Progenitor cell of endocrine pancreas (in vitro differentiated cells): ENCODE measurements around the gene PRR5L. TPM values are rescaled to one million over a fixed set of nuclear protein-coding genes. Genes with fewer than 3 reads are reported as not detected.

ENCODE experiments used
- DNase-seq: peaks from one replicate; pipeline ENCODE4 v3.0.0; 2021; ENCODE audit warnings: low spot score; ENCODE audit not compliant: unreplicated experiment
- H3K27ac Mint-ChIP-seq: 2 replicates; pipeline ENCODE4 v1.8.0; 2021; ENCODE audit warnings: mild to moderate bottlenecking, moderate library complexity, mixed read lengths
- H3K27me3 Mint-ChIP-seq: 2 replicates; pipeline ENCODE4 v1.8.0; 2021; ENCODE audit warnings: mixed read lengths
- H3K36me3 Mint-ChIP-seq: 2 replicates; pipeline ENCODE4 v1.8.0; 2022; ENCODE audit warnings: mixed read lengths; ENCODE audit not compliant: insufficient read depth
- H3K4me1 Mint-ChIP-seq: 2 replicates; pipeline ENCODE4 v1.8.0; 2021; ENCODE audit warnings: low read depth, mixed read lengths
- H3K4me3 Mint-ChIP-seq: 2 replicates; pipeline ENCODE4 v1.8.0; 2021; ENCODE audit warnings: low read depth, mild to moderate bottlenecking, moderate library complexity, mixed read lengths
- H3K9me3 Mint-ChIP-seq: 2 replicates; pipeline ENCODE4 v1.8.0; 2021; ENCODE audit warnings: low read depth, mixed read lengths
- total RNA-seq: library from RNA; stranded (reverse); gene quantifications from 2 replicates; pipeline ENCODE4 v1.2.1, GENCODE V29; 2021
- TF ChIP-seq, protein P1 (sequence below): fragments of 200-600 bp; sonication (generic); IDR thresholded peaks from one replicate; pipeline ENCODE4 v1.5.0; 2021; ENCODE audit warnings: antibody characterized with exemption, mild to moderate bottlenecking; ENCODE audit not compliant: unreplicated experiment

Gene PRR5L
- total RNA-seq, 1 donor from 2014 or later: 1.7 TPM

DNA sequence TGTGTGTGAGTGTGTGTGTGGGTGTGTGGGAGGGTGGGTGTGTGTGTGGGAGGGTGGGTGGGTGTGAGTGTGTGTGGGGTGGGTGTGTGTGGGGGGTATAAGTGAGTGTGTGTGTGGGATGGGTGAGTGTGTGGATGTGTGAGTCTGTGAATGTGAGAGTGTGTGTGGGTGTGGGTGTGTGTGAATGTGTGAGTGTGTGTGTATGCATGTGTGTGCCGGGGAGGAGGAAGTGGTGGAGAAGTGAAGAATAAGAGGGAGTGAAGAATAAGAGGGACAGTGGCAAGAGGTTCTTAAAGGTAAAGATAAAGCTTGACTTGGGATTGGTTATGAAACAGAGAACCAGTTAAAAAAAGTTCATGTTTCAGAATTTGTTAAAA is 54.0 kb downstream of the PRR5L start:
- Mint-ChIP-seq H3K4me3 (no peak overlapping the region), H3K27ac (no peak overlapping the region), H3K9me3 (no peaks in the 10 kb centered on the region), H3K4me1 (peaks cover 4% of the 10 kb centered on the region), H3K27me3 (peaks cover 7% of the 10 kb centered on the region), H3K36me3 (no peaks in the 10 kb centered on the region)
- DNase-seq: no peak
- TF ChIP-seq, protein P1, sequence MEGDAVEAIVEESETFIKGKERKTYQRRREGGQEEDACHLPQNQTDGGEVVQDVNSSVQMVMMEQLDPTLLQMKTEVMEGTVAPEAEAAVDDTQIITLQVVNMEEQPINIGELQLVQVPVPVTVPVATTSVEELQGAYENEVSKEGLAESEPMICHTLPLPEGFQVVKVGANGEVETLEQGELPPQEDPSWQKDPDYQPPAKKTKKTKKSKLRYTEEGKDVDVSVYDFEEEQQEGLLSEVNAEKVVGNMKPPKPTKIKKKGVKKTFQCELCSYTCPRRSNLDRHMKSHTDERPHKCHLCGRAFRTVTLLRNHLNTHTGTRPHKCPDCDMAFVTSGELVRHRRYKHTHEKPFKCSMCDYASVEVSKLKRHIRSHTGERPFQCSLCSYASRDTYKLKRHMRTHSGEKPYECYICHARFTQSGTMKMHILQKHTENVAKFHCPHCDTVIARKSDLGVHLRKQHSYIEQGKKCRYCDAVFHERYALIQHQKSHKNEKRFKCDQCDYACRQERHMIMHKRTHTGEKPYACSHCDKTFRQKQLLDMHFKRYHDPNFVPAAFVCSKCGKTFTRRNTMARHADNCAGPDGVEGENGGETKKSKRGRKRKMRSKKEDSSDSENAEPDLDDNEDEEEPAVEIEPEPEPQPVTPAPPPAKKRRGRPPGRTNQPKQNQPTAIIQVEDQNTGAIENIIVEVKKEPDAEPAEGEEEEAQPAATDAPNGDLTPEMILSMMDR: no peak

- DNase-seq: no peak
- Mint-ChIP-seq H3K36me3 (no peaks in the 10 kb centered on the region), H3K4me1 (peaks cover 2% of the 10 kb centered on the region), H3K27me3 (peaks cover 7% of the 10 kb centered on the region), H3K4me3 (no peak overlapping the region), H3K27ac (no peak overlapping the region), H3K9me3 (no peaks in the 10 kb centered on the region)
- TF ChIP-seq, protein P1: no peak
Observed at GRCh38 chr11:36352922-36353321, 56.8 kb downstream of the PRR5L start.

DNA sequence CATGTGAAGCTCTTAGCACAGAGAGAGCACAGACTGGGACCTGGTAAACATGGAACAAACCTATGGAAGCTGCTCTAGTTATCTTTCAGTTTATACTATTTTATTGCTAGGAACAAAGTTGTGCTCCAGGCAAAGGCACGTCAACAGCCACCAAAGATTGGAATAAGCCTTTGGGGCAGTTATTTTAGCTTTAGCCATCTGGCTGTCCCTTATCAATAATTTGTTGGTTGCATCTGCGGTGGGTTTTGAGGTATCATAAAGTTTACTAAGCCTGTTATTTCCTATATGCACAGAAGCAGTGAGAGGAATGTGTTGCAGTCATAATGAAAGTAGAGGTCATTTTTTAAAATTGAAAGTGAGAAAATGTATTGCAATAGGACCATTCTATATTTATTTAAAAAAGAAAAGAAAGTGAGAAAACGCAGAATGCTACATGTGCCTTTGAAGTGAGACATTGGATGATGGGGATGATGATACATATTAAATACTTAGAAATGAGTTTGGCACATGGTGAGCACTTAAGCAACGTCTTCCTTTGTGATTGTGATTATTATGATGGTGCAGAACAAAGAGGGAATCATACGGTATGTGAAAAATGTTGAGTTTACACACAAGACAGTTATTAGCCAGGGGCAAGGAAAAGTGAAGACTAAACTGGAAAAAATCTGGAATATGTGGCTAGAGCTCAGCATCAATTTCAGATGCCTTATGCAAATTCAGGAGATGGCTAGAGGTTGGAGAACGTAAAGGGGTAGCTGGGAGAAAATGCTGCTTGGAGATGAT is 58.3 kb downstream of the PRR5L start:
- peaks cover 10% of the 10 kb centered on the region for H3K27me3 Mint-ChIP-seq
- H3K36me3 Mint-ChIP-seq: no peaks in the 10 kb centered on the region
- peaks cover 2% of the 10 kb centered on the region for H3K4me1 Mint-ChIP-seq
- H3K4me3 Mint-ChIP-seq: no peak overlapping the region
- no peak overlapping the region for H3K27ac Mint-ChIP-seq
- no peaks in the 10 kb centered on the region for H3K9me3 Mint-ChIP-seq
- no peak for DNase-seq
- TF ChIP-seq, protein P1: no peak

GRCh38 chr11:36356201-36356600 is 60.1 kb downstream of the PRR5L start:
- TF ChIP-seq, protein P1: no peak
- DNase-seq: no peak
- Mint-ChIP-seq H3K27me3 (peaks cover 12% of the 10 kb centered on the region), H3K27ac (no peak overlapping the region), H3K9me3 (no peaks in the 10 kb centered on the region), H3K4me3 (no peak overlapping the region), H3K36me3 (no peaks in the 10 kb centered on the region), H3K4me1 (peaks cover 2% of the 10 kb centered on the region)

DNA sequence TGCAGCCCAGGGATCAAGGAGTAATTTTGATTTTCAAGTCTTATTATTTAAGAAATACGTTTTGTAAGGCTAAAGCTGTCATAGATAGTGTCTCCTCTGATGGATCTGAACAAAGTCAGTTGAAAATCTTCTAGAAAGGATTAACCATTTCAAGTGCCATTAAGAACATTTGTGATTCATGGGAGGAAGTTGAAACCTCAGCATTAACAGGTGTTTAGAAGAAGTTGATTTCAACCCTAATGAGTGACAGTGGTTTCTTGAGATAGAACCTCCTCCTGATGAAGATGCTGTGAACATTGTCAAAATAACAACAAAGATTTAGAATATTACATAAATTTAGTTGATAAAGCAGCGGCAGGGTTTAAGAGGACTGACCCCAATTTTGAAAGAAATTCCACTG is 61.7 kb downstream of the PRR5L start:
- Mint-ChIP-seq H3K27ac (no peak overlapping the region), H3K9me3 (no peaks in the 10 kb centered on the region), H3K4me1 (peaks cover 10% of the 10 kb centered on the region), H3K27me3 (peaks cover 23% of the 10 kb centered on the region), H3K36me3 (no peaks in the 10 kb centered on the region), H3K4me3 (no peak overlapping the region)
- TF ChIP-seq, protein P1: no peak
- no peak for DNase-seq
